Prostate gland (tissue), 2 donors: ENCODE data around the gene MTMR6. TPM values are rescaled to one million over a fixed set of nuclear protein-coding genes. Genes with fewer than 3 reads are reported as not detected.
A peak's percentile ranks its signal among the peaks of the same experiment; 100 is the strongest.

Experiments used
- DNase-seq: peaks from one replicate; pipeline ENCODE4 v3.0.0-alpha.2; 2019; ENCODE audit warnings: low spot score
- H3K27ac ChIP-seq, 2 donors: fragments of 200-600 bp; sonication (generic); 2 replicates each; pipeline ENCODE4 v1.5.1; 2017 to 2019
- H3K27me3 ChIP-seq: fragments of 200-600 bp; sonication (generic); replicated peaks from 2 replicates; pipeline ENCODE4 v1.5.1; 2019; ENCODE audit not compliant: insufficient read depth
- H3K36me3 ChIP-seq, 2 donors: fragments of 200-600 bp; sonication (generic); 1 replicate in 1 of 2; 2 replicates in 1 of 2; pipeline versions ENCODE4 v1.5.1 to v1.8.1; 2017 to 2019
- H3K4me1 ChIP-seq: fragments of 200-600 bp; sonication (generic); replicated peaks from 2 replicates; pipeline ENCODE4 v1.5.1; 2019
- H3K4me3 ChIP-seq, 2 donors: fragments of 200-600 bp; sonication (generic); 2 replicates each; pipeline ENCODE4 v1.5.1; 2017 to 2019
- H3K9me3 ChIP-seq: fragments of 200-600 bp; sonication (generic); 2 replicates; pipeline ENCODE4 v1.5.1; 2017
- CTCF ChIP-seq, 4 experiments: fragments of 200-600 bp in 2 of 4; fragments of 450-650 bp in 2 of 4; sonication (generic) in 2 of 4; IDR thresholded peaks; 1 replicate in 3 of 4; 2 replicates in 1 of 4; pipeline ENCODE4 v1.5.1; 2016 to 2019; ENCODE audit warnings: antibody characterized with exemption in 4 of 4, mild to moderate bottlenecking in 2 of 4, moderate library complexity in 2 of 4
- POLR2A ChIP-seq: fragments of 450-650 bp; IDR thresholded peaks from one replicate; pipeline ENCODE4 v1.6.1; 2016; ENCODE audit warnings: antibody characterized with exemption, mild to moderate bottlenecking
- POLR2AphosphoS5 ChIP-seq: sonication (generic); formaldehyde crosslinking; IDR thresholded peaks from one replicate; pipeline ENCODE4 v1.6.1; 2017; ENCODE audit warnings: antibody characterized with exemption
- WGBS: methylation state at CpG from one replicate; pipeline ENCODE4 v1.1.5; 2018; 5-methylcytosine and 5-hydroxymethylcytosine counted together
- intact Hi-C: fragments of 100-400 bp; cut with DNase I; formaldehyde crosslinking; loops from one replicate; pipeline ENCODE4 v1.14.2; 2022
- total RNA-seq, 2 donors: library from RNA; depleted of rRNA; stranded (reverse); fragments of >200 nt; gene quantifications; one replicate each; pipeline ENCODE4 v1.1.0, GENCODE V29; 2016

Gene MTMR6
- total RNA-seq, 2 donors from 2014 or later: 12.7 to 17.1 TPM

DNA sequence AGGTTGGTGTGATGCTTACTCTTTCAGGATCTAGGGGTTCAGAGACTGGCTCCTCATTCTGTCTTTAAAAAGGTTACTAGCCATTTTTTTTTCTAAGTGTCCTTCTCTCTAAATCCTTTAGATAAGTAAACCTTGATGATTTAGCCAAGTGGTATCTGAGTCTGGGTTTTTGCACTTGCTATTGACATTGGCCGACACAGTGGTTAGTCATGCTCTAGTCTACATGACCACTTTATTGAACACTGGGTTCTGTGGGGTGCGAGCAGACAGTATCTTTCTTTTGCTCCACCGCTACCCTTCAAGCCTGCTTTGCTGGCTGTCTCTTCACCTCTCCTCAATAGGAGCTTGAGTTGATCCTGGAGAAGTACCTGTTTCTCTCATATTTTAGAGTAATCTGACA is 7.9 kb upstream of the MTMR6 start:
- no peak for DNase-seq
- no peak overlapping the region for H3K27ac ChIP-seq
- no peaks in the 10 kb centered on the region for H3K9me3 ChIP-seq
- H3K36me3 ChIP-seq: no peaks in the 10 kb centered on the region
- TF ChIP-seq POLR2A (no peak), POLR2AphosphoS5 (no peak), CTCF (IDR thresholded peaks at IDR 0.05) (no peak)
- intact Hi-C loops: no loop called here
- H3K4me3 ChIP-seq: no peak overlapping the region
- 89% methylated on average over 3 of the region's 3 CpGs for WGBS
- H3K27me3 ChIP-seq: no peaks in the 10 kb centered on the region
- H3K4me1 ChIP-seq: no peaks in the 10 kb centered on the region

DNA sequence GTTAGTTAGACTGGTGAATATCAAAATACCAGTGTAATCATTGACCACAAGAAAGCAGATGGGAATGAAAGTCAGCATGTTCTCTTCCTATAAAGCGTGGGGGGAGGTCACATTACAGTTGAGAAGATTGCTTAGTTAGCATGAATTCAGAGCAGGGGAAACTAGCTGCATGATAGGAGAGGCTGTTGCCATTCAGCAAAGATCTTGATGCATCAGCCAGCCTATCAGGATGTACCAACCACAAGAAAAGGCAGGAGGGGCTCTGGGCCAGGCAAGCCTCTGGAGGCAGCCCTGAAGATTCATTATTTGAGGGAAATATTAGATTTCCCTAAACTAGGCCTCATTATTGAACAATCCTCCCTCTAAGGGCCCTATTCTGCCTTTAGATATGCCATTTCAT is 5.0 kb upstream of the MTMR6 start:
- no peak overlapping the region for H3K27ac ChIP-seq
- TF ChIP-seq POLR2AphosphoS5 (no peak), CTCF (IDR thresholded peaks at IDR 0.05) (no peak), POLR2A (no peak)
- no peaks in the 10 kb centered on the region for H3K9me3 ChIP-seq
- H3K27me3 ChIP-seq: no peaks in the 10 kb centered on the region
- no peak for DNase-seq
- H3K36me3 ChIP-seq: no peaks in the 10 kb centered on the region
- WGBS: 22% methylated on average over 1 of the region's 1 CpG
- intact Hi-C loops: no loop called here
- H3K4me3 ChIP-seq: no peak overlapping the region
- no peaks in the 10 kb centered on the region for H3K4me1 ChIP-seq

- 37% methylated on average over 1 of the region's 1 CpG for WGBS
- TF ChIP-seq POLR2A (no peak), CTCF (IDR thresholded peaks at IDR 0.05) (no peak), POLR2AphosphoS5 (no peak)
- H3K27ac ChIP-seq: no peak overlapping the region
- H3K36me3 ChIP-seq: no peaks in the 10 kb centered on the region
- H3K4me3 ChIP-seq: no peak overlapping the region
- no peak for DNase-seq
- intact Hi-C loops: no loop called here
- H3K9me3 ChIP-seq: no peaks in the 10 kb centered on the region
- H3K4me1 ChIP-seq: no peaks in the 10 kb centered on the region
- no peaks in the 10 kb centered on the region for H3K27me3 ChIP-seq
Observed at GRCh38 chr13:25291691-25292090, 4.4 kb upstream of the MTMR6 start.

DNA sequence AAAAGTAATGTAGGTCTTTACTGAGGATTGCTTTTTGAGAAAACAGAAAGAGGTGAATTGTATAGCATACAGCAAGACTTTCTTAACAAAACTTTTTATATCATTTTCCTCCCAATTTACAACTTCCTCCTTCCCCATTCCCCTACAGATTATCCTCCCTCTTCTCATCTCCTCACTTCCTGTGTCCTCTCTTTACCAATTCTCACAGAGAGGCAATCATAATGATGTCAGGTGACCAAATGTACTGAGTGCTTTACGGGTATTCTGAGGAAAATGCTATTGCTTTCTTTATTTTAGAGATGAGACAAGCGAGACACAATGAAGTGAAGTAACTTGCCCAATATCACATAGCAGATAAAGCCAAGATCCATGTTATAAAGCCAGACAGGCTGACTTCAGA is 1.7 kb upstream of the MTMR6 start:
- DNase-seq: no peak
- Histone ChIP-seq H3K4me1 (no peaks in the 10 kb centered on the region), H3K27me3 (no peaks in the 10 kb centered on the region), H3K4me3 (no peak overlapping the region), H3K36me3 (no peaks in the 10 kb centered on the region), H3K27ac (no peak overlapping the region), H3K9me3 (no peaks in the 10 kb centered on the region)
- intact Hi-C loops: no loop called here
- WGBS: 70% methylated on average over 2 of the region's 2 CpGs
- TF ChIP-seq POLR2A: no peak
- TF ChIP-seq CTCF (IDR thresholded peaks at IDR 0.05): no peak
- TF ChIP-seq POLR2AphosphoS5: no peak

- peak overlapping the region; percentile 88 to 91 for H3K4me3 ChIP-seq
- H3K4me1 ChIP-seq: no peaks in the 10 kb centered on the region
- peak; percentile 24 for DNase-seq
- H3K36me3 ChIP-seq: no peaks in the 10 kb centered on the region
- intact Hi-C loops: no loop called here
- H3K27ac ChIP-seq: peak overlapping the region; percentile 82 to 89
- 4% methylated on average over 25 of the region's 25 CpGs for WGBS
- no peaks in the 10 kb centered on the region for H3K27me3 ChIP-seq
- TF ChIP-seq POLR2AphosphoS5: no peak
- no peak for TF ChIP-seq POLR2A
- TF ChIP-seq CTCF (IDR thresholded peaks at IDR 0.05): no peak
- H3K9me3 ChIP-seq: no peaks in the 10 kb centered on the region
Observed at GRCh38 chr13:25286308-25286968, 850 bp downstream of the MTMR6 start.
